ENCODE data around the gene ZNF70.

ZNF70 gene

GRCh38 chr22:23720855-23721254, 30.1 kb downstream of the ZNF70 start:
- H3K4me3 ChIP-seq (ENCODE audit: low read depth, low read length), result no peak overlapping the region

GRCh38 chr22:23718371-23719165, 32.3 kb downstream of the ZNF70 start:
- no peak overlapping the region for H3K4me3 ChIP-seq (ENCODE audit: low read depth, low read length)

- peak overlapping the region; percentile 69 for H3K4me3 ChIP-seq (ENCODE audit: low read depth, low read length)
Measured at GRCh38 chr22:23716811-23717801, 33.8 kb downstream of the ZNF70 start.

- H3K4me3 ChIP-seq (ENCODE audit: low read depth, low read length), result no peak overlapping the region
Measured at GRCh38 chr22:23715806-23716375, 35.0 kb downstream of the ZNF70 start.

GRCh38 chr22:23714596-23715578, 36.0 kb downstream of the ZNF70 start:
- no peak overlapping the region for H3K4me3 ChIP-seq (ENCODE audit: low read depth, low read length)

- H3K4me3 ChIP-seq (ENCODE audit: low read depth, low read length), result no peak overlapping the region
Measured at GRCh38 chr22:23713696-23714595, 37.0 kb downstream of the ZNF70 start.

- no peak overlapping the region for H3K4me3 ChIP-seq (ENCODE audit: low read depth, low read length)
Measured at GRCh38 chr22:23712256-23712655, 38.7 kb downstream of the ZNF70 start.

GRCh38 chr22:23709107-23709506, 41.8 kb downstream of the ZNF70 start:
- no peak overlapping the region for H3K4me3 ChIP-seq (ENCODE audit: low read depth, low read length)

- no peak overlapping the region for H3K4me3 ChIP-seq (ENCODE audit: low read depth, low read length)
Measured at GRCh38 chr22:23708270-23708669, 42.6 kb downstream of the ZNF70 start.

GRCh38 chr22:23705358-23705757, 45.6 kb downstream of the ZNF70 start:
- H3K4me3 ChIP-seq (ENCODE audit: low read depth, low read length), result no peak overlapping the region

GRCh38 chr22:23704829-23705228, 46.1 kb downstream of the ZNF70 start:
- H3K4me3 ChIP-seq (ENCODE audit: low read depth, low read length), result no peak overlapping the region

GRCh38 chr22:23704062-23704461, 46.9 kb downstream of the ZNF70 start:
- H3K4me3 ChIP-seq (ENCODE audit: low read depth, low read length), result no peak overlapping the region

GRCh38 chr22:23700706-23701105, 50.2 kb downstream of the ZNF70 start:
- no peak overlapping the region for H3K4me3 ChIP-seq (ENCODE audit: low read depth, low read length)

- no peak overlapping the region for H3K4me3 ChIP-seq (ENCODE audit: low read depth, low read length)
Measured at GRCh38 chr22:23698673-23699235, 52.2 kb downstream of the ZNF70 start.

- H3K4me3 ChIP-seq (ENCODE audit: low read depth, low read length), result no peak overlapping the region
Measured at GRCh38 chr22:23698094-23698493, 52.8 kb downstream of the ZNF70 start.

- no peak overlapping the region for H3K4me3 ChIP-seq (ENCODE audit: low read depth, low read length)
Measured at GRCh38 chr22:23697031-23697970, 53.6 kb downstream of the ZNF70 start.

GRCh38 chr22:23696326-23696851, 54.5 kb downstream of the ZNF70 start:
- H3K4me3 ChIP-seq (ENCODE audit: low read depth, low read length), result no peak overlapping the region
